ENCODE data around the gene NLRP10. TPM values are rescaled to one million over a fixed set of nuclear protein-coding genes. Genes with fewer than 3 reads are reported as not detected.

The NLRP10 gene
- total RNA-seq, 1 experiment from 2014 or later, result not detected

DNA sequence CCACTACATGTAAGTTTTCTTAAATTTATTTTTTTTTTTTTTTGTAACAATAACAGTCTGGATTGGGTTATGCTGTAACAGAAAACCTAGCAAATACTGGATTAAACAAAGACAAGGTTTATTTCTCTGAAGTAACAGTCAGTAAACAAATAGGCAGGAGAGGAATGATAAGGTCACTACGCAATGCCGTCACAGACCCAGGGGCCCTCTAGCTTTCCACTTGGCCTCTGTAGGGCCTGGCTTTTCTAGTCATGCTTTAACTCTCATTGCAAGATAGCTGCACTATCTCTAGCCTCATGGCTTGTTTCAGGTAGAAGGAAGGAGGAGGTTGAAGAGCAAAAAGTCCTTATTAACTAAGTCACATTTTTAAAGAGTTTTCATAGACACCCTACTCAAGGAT is 40.7 kb downstream of the NLRP10 start:
- no peak overlapping the region for H2BK120ac ChIP-seq (ENCODE audit: low read depth, low read length, poor library complexity, severe bottlenecking)
- no peaks in the 10 kb centered on the region for H3K27me3 ChIP-seq (ENCODE audit: insufficient read depth, low read length)
- no peak overlapping the region for H4K5ac ChIP-seq (ENCODE audit: insufficient read length, low read depth, low read length)
- no CpG with 5 or more reads among the region's 2 CpGs for WGBS (ENCODE audit: extremely low coverage, insufficient read length, low lambda C conversion rate)
- H3K4me2 ChIP-seq (ENCODE audit: insufficient read depth, insufficient read length, low read length), result no peak overlapping the region
- Mint-ChIP-seq H3K4me3 (no peak overlapping the region), H3K27me3 (ENCODE audit: low read depth) (no peaks in the 10 kb centered on the region), H3K4me1 (no peaks in the 10 kb centered on the region), H3K36me3 (ENCODE audit: insufficient read depth in 1 of 3, low read depth in 3 of 3) (peaks cover 0 to 5% (median under 1%) of the 10 kb centered on the region in 3 experiments; a peak in 5 of 7 replicates), H3K27ac (no peak overlapping the region), H3K9me3 (peaks cover 4 to 5% of the 10 kb centered on the region in 2 experiments; a peak in 2 of 5 replicates)
- no peaks in the 10 kb centered on the region for H3K23me2 ChIP-seq (ENCODE audit: insufficient read length, low read depth, low read length, poor library complexity, severe bottlenecking)
- H3K27ac ChIP-seq (ENCODE audit: insufficient read length, low read depth, low read length), result no peak overlapping the region
- H4K8ac ChIP-seq (replicated peaks; ENCODE audit: insufficient read length, low read depth, low read length), result no peak overlapping the region
- no peak overlapping the region for H3K23ac ChIP-seq (ENCODE audit: insufficient read length, low read depth, low read length)
- no peak for DNase-seq
- no peak for TF ChIP-seq CTCF (conservative IDR thresholded peaks at IDR 0.05)
- H3K79me1 ChIP-seq (ENCODE audit: insufficient read depth, low read depth, low read length, poor library complexity, severe bottlenecking), result no peaks in the 10 kb centered on the region
- no peak overlapping the region for H4K91ac ChIP-seq (ENCODE audit: insufficient read length, low read depth, low read length)
- H2AFZ ChIP-seq (ENCODE audit: low read length), result no peak overlapping the region
- no peak overlapping the region for H3K14ac ChIP-seq (ENCODE audit: insufficient read depth, low read length)
- no peak overlapping the region for H2BK5ac ChIP-seq (ENCODE audit: insufficient read length, low read length)
- H3K4ac ChIP-seq (ENCODE audit: low read depth, low read length), result no peak overlapping the region
- no peak overlapping the region for H2BK15ac ChIP-seq (ENCODE audit: low read depth, low read length)
- no peak overlapping the region for H3T11ph ChIP-seq (ENCODE audit: low read length)
- no peaks in the 10 kb centered on the region for H3K4me1 ChIP-seq (ENCODE audit: insufficient read depth, low read length)
- H2BK20ac ChIP-seq (ENCODE audit: low read depth, low read length, poor library complexity, severe bottlenecking), result no peak overlapping the region
- H3K9ac ChIP-seq (ENCODE audit: extremely low read depth, insufficient read length, low read length), result no peak overlapping the region
- H4K20me1 ChIP-seq (ENCODE audit: control insufficient read depth, insufficient read depth, insufficient read length), result no peaks in the 10 kb centered on the region
- H3K79me2 ChIP-seq (ENCODE audit: insufficient read depth, low read length), result no peaks in the 10 kb centered on the region
- H3K9me3 ChIP-seq (ENCODE audit: control insufficient read depth, low read depth, low read length), result no peaks in the 10 kb centered on the region
- no peak overlapping the region for H3K18ac ChIP-seq (ENCODE audit: insufficient read length, low read depth, low read length)
- no peak overlapping the region for H3K56ac ChIP-seq (ENCODE audit: insufficient read length, low read depth, low read length)
- H2BK12ac ChIP-seq (ENCODE audit: insufficient read length, low read depth, low read length), result no peak overlapping the region
- H2AK5ac ChIP-seq (ENCODE audit: insufficient read length, low read length), result no peak overlapping the region
